ENCODE data around the gene DRC1. TPM values are rescaled to one million over a fixed set of nuclear protein-coding genes. Genes with fewer than 3 reads are reported as not detected.

The DRC1 gene
- total RNA-seq, 3 donors from 2014 or later (not counting 1 experiment from before 2014, with no cell fraction given) = not detected

DNA sequence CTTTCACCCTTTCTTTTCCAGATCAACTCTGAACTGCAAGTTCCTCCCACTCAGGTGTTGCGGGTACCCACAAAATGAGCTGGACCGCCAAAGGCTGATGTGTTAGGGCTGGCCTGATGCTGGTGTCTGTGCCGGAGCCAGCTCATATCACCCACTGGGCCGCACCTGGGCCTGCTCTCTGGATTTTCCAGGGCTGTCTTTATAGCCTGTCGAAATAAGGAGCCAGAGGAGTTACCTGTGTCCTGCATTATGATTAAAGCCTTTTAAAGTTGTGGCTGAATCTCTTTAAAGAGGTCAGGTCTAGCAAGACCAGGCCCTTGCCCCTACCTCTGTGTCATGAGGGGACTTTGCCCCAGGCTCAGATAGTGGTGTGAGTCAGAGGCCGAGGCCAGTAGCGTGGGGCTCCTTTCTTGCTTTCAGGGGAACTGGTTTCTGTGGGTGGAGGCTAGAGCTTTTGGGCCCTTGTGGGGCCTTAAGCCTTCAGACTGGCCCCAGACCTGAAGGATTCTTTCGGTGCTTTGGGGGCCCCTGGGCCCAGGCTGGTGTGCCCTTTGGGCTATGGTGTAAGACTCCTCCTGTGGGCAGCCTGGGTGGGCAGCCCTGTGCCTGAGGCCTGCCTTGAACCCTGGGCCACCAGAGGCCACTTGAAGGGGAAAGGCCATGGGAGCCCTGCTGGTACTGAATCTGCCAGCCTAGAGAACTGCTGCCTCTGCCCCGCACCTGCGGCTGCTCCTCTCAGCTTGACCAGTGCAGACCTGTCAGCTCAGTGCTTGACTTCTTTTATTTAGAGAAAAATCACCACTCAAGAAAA is 54.9 kb downstream of the DRC1 start:
- H3K27ac ChIP-seq (ENCODE audit: low read length) = no peak overlapping the region
- H3K4me3 ChIP-seq (ENCODE audit: low read length) = no peak overlapping the region
- DNase-seq (no peak), ATAC-seq (no peak)
- no peaks in the 10 kb centered on the region for H3K27me3 ChIP-seq (ENCODE audit: control insufficient read depth, insufficient read depth, low read length)
- Mint-ChIP-seq H3K4me3 (no peak overlapping the region), H3K36me3 (no peaks in the 10 kb centered on the region), H3K27ac (no peak overlapping the region), H3K4me1 (no peaks in the 10 kb centered on the region), H3K9me3 (no peaks in the 10 kb centered on the region), H3K27me3 (ENCODE audit: low read depth in 2 of 2) (peaks cover 6 to 12% of the 10 kb centered on the region in 2 donors)
- TF ChIP-seq, protein P1, sequence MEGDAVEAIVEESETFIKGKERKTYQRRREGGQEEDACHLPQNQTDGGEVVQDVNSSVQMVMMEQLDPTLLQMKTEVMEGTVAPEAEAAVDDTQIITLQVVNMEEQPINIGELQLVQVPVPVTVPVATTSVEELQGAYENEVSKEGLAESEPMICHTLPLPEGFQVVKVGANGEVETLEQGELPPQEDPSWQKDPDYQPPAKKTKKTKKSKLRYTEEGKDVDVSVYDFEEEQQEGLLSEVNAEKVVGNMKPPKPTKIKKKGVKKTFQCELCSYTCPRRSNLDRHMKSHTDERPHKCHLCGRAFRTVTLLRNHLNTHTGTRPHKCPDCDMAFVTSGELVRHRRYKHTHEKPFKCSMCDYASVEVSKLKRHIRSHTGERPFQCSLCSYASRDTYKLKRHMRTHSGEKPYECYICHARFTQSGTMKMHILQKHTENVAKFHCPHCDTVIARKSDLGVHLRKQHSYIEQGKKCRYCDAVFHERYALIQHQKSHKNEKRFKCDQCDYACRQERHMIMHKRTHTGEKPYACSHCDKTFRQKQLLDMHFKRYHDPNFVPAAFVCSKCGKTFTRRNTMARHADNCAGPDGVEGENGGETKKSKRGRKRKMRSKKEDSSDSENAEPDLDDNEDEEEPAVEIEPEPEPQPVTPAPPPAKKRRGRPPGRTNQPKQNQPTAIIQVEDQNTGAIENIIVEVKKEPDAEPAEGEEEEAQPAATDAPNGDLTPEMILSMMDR (IDR thresholded peaks at IDR 0.05) = no peak
- H3K4me1 ChIP-seq (ENCODE audit: control insufficient read depth, insufficient read depth, low read length) = peaks cover 11% of the 10 kb centered on the region
- H3K9me3 ChIP-seq (ENCODE audit: control insufficient read depth, insufficient read depth, low read length) = no peaks in the 10 kb centered on the region
- intact Hi-C loops (cut with micrococcal nuclease) = no loop called here
- H3K36me3 ChIP-seq (ENCODE audit: control insufficient read depth, insufficient read depth, low read length) = no peaks in the 10 kb centered on the region
- WGBS (ENCODE audit: insufficient coverage) = 91% methylated on average over 10 of the region's 10 CpGs

DNA sequence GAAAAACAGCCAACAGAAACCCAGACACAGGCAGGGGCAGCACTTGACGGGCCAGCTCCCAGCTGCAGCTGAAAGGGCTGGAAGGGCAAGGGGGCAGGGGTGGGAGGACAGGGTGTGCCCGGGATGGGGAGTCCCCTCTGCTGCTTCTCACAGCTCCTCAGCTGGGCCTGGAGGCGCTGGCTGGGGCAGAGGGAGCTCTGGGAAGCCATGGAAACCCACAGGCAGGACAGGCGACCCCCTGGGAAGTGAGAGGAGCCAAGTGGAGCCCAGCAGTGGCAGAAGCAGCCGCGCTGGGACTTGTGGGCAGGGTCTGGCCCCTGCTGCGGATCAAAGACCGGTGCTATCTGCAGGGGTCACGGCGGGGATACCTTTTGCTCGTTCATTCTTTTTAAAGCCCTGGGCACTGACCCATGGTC is 55.5 kb downstream of the DRC1 start:
- no peak overlapping the region for H3K4me3 ChIP-seq (ENCODE audit: low read length)
- no peaks in the 10 kb centered on the region for H3K27me3 ChIP-seq (ENCODE audit: control insufficient read depth, insufficient read depth, low read length)
- H3K4me1 ChIP-seq (ENCODE audit: control insufficient read depth, insufficient read depth, low read length) = peaks cover 11% of the 10 kb centered on the region
- TF ChIP-seq, protein P1 (IDR thresholded peaks at IDR 0.05) = no peak
- H3K9me3 ChIP-seq (ENCODE audit: control insufficient read depth, insufficient read depth, low read length) = no peaks in the 10 kb centered on the region
- ATAC-seq = no peak
- 83% methylated on average over 11 of the region's 11 CpGs for WGBS (ENCODE audit: insufficient coverage)
- H3K27ac ChIP-seq (ENCODE audit: low read length) = no peak overlapping the region
- Mint-ChIP-seq H3K36me3 (no peaks in the 10 kb centered on the region), H3K4me3 (no peak overlapping the region), H3K4me1 (no peaks in the 10 kb centered on the region), H3K9me3 (no peaks in the 10 kb centered on the region), H3K27me3 (ENCODE audit: low read depth in 2 of 2) (peaks cover 6 to 12% of the 10 kb centered on the region in 2 donors), H3K27ac (no peak overlapping the region)
- DNase-seq = no peak
- intact Hi-C loops (cut with micrococcal nuclease) = no loop called here
- no peaks in the 10 kb centered on the region for H3K36me3 ChIP-seq (ENCODE audit: control insufficient read depth, insufficient read depth, low read length)

DNA sequence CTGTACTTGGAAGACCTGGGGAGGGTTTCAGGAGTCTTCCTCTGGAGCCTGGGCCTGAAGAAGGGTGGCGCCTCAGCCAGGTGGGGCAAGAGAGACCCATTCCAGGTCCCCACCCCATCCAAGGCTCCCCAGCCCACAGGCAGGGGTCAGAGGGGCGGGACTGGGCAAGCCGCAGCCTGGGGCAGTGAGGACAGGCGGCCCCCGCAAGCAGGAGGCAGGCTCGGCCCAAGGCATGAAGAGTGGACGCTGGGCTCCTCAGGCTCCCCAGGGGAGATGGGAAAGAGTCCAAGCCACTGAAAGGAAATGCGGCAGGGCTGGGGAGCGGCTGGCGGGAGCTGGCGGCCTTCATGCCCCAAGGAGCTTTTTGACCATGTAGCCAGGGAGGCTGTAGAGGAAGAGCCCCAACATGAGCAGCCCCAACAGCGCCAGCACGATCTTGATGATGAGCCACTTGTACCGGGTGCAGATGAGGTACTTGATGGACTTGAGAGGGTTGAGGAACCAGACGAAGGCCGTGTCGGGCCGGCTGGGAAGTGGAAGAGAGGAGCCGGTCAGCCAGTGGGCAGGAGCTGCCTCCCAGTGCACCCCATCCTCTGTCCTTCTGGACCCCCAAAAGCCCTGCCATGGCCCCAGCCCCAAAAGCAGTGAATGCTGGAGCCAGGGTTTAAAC is 56.1 kb downstream of the DRC1 start:
- H3K9me3 Mint-ChIP-seq = no peaks in the 10 kb centered on the region
- WGBS (ENCODE audit: insufficient coverage) = 90% methylated on average over 19 of the region's 19 CpGs
- Histone ChIP-seq H3K9me3 (ENCODE audit: control insufficient read depth, insufficient read depth, low read length) (no peaks in the 10 kb centered on the region), H3K27ac (ENCODE audit: low read length) (no peak overlapping the region), H3K36me3 (ENCODE audit: control insufficient read depth, insufficient read depth, low read length) (no peaks in the 10 kb centered on the region), H3K27me3 (ENCODE audit: control insufficient read depth, insufficient read depth, low read length) (no peaks in the 10 kb centered on the region), H3K4me1 (ENCODE audit: control insufficient read depth, insufficient read depth, low read length) (peaks cover 11% of the 10 kb centered on the region), H3K4me3 (ENCODE audit: low read length) (no peak overlapping the region)
- H3K4me1 Mint-ChIP-seq = no peaks in the 10 kb centered on the region
- no peak overlapping the region for H3K4me3 Mint-ChIP-seq
- ATAC-seq = no peak
- H3K36me3 Mint-ChIP-seq = no peaks in the 10 kb centered on the region
- DNase-seq = no peak
- H3K27ac Mint-ChIP-seq = no peak overlapping the region
- intact Hi-C loops (cut with micrococcal nuclease) = no loop called here
- TF ChIP-seq, protein P1 (IDR thresholded peaks at IDR 0.05) = no peak
- H3K27me3 Mint-ChIP-seq (ENCODE audit: low read depth in 2 of 2) = peaks cover 6 to 7% of the 10 kb centered on the region in 2 donors
